ENCODE results near the gene SYTL3. TPM values are rescaled to one million over a fixed set of nuclear protein-coding genes. Genes with fewer than 3 reads are reported as not detected.

SYTL3 gene
- total RNA-seq, 1 experiment from 2014 or later = 0.09 TPM

DNA sequence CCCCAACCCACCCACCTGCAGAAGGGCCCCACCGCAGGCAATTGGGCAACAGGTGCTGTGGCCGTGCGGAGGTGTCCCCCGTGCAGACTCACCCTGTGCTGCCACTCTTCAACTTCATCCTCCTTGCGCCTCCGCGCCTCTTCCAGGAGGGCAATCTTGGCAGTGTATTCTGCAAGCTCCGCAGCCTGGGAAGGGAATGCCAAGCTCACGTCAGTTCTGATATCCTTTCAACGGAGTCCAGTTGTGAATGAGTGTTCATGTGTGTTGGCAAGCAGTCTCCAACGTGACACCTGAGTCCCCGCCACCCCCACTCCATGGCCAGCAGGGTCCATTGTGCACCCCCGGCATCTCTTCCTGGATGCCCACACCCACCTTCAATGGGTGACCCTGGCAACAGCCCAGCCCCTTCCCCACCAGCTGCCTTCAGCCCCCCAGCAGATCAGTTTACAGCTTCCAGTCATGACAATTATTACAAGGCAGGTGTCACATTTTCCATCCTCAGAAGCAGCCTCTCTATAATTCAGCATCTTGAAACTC lies 119.4 kb downstream of the SYTL3 start:
- no peak overlapping the region for H2AK5ac ChIP-seq (ENCODE audit: insufficient read length, low read length)
- Mint-ChIP-seq H3K27ac (peak overlapping the region; percentile 28 to 77 (median 66); a peak in 4 of 7 replicates), H3K27me3 (ENCODE audit: low read depth) (no peaks in the 10 kb centered on the region; the same call in none of the 2 replicates), H3K4me3 (no peak overlapping the region), H3K4me1 (peaks cover 11 to 14% of the 10 kb centered on the region in 2 experiments), H3K36me3 (ENCODE audit: insufficient read depth in 1 of 3, low read depth in 3 of 3) (peaks cover 69 to 100% (median 92%) of the 10 kb centered on the region in 3 experiments), H3K9me3 (no peaks in the 10 kb centered on the region)
- no peak overlapping the region for H4K8ac ChIP-seq (replicated peaks; ENCODE audit: insufficient read length, low read depth, low read length)
- H2BK120ac ChIP-seq (ENCODE audit: low read depth, low read length, poor library complexity, severe bottlenecking) = no peak overlapping the region
- no peaks in the 10 kb centered on the region for H4K20me1 ChIP-seq (ENCODE audit: control insufficient read depth, insufficient read depth, insufficient read length)
- no peak overlapping the region for H3K23ac ChIP-seq (ENCODE audit: insufficient read length, low read depth, low read length)
- no peak overlapping the region for H3K27ac ChIP-seq (ENCODE audit: insufficient read length, low read depth, low read length)
- H3K79me2 ChIP-seq (ENCODE audit: insufficient read depth, low read length) = no peaks in the 10 kb centered on the region
- H4K5ac ChIP-seq (ENCODE audit: insufficient read length, low read depth, low read length) = no peak overlapping the region
- H3K4me2 ChIP-seq (ENCODE audit: insufficient read depth, insufficient read length, low read length) = no peak overlapping the region
- H2BK5ac ChIP-seq (ENCODE audit: insufficient read length, low read length) = no peak overlapping the region
- H3T11ph ChIP-seq (ENCODE audit: low read length) = no peak overlapping the region
- no peaks in the 10 kb centered on the region for H3K79me1 ChIP-seq (ENCODE audit: insufficient read depth, low read depth, low read length, poor library complexity, severe bottlenecking)
- no peak for DNase-seq
- no peak overlapping the region for H3K56ac ChIP-seq (ENCODE audit: insufficient read length, low read depth, low read length)
- no peak overlapping the region for H3K18ac ChIP-seq (ENCODE audit: insufficient read length, low read depth, low read length)
- H3K4me1 ChIP-seq (ENCODE audit: insufficient read depth, low read length) = no peaks in the 10 kb centered on the region
- H2BK12ac ChIP-seq (ENCODE audit: insufficient read length, low read depth, low read length) = no peak overlapping the region
- H3K4ac ChIP-seq (ENCODE audit: low read depth, low read length) = no peak overlapping the region
- H3K14ac ChIP-seq (ENCODE audit: insufficient read depth, low read length) = no peak overlapping the region
- H3K27me3 ChIP-seq (ENCODE audit: insufficient read depth, low read length) = no peaks in the 10 kb centered on the region
- TF ChIP-seq, protein P1, sequence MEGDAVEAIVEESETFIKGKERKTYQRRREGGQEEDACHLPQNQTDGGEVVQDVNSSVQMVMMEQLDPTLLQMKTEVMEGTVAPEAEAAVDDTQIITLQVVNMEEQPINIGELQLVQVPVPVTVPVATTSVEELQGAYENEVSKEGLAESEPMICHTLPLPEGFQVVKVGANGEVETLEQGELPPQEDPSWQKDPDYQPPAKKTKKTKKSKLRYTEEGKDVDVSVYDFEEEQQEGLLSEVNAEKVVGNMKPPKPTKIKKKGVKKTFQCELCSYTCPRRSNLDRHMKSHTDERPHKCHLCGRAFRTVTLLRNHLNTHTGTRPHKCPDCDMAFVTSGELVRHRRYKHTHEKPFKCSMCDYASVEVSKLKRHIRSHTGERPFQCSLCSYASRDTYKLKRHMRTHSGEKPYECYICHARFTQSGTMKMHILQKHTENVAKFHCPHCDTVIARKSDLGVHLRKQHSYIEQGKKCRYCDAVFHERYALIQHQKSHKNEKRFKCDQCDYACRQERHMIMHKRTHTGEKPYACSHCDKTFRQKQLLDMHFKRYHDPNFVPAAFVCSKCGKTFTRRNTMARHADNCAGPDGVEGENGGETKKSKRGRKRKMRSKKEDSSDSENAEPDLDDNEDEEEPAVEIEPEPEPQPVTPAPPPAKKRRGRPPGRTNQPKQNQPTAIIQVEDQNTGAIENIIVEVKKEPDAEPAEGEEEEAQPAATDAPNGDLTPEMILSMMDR (conservative IDR thresholded peaks at IDR 0.05) = no peak
- no peak overlapping the region for H2BK15ac ChIP-seq (ENCODE audit: low read depth, low read length)
- H3K9ac ChIP-seq (ENCODE audit: extremely low read depth, insufficient read length, low read length) = no peak overlapping the region
- no peaks in the 10 kb centered on the region for H3K23me2 ChIP-seq (ENCODE audit: insufficient read length, low read depth, low read length, poor library complexity, severe bottlenecking)
- no CpG with 5 or more reads among the region's 13 CpGs for WGBS (ENCODE audit: extremely low coverage, insufficient read length, low lambda C conversion rate)
- no peak overlapping the region for H2BK20ac ChIP-seq (ENCODE audit: low read depth, low read length, poor library complexity, severe bottlenecking)
- no peak overlapping the region for H2AFZ ChIP-seq (ENCODE audit: low read length)
- no peaks in the 10 kb centered on the region for H3K9me3 ChIP-seq (ENCODE audit: control insufficient read depth, low read depth, low read length)
- no peak overlapping the region for H4K91ac ChIP-seq (ENCODE audit: insufficient read length, low read depth, low read length)

Measured in H9 (cell line).